GM21360 (cell line): ENCODE measurements around the gene DLGAP3.
"Not testable (repeated sequence)": the region's sequence is repeated elsewhere in the genome, so short reads cannot be mapped to it uniquely, and the experiment has no call there.

Experiments used
- ATAC-seq: cut with Tn5 transposase; IDR thresholded peaks from one replicate; pipeline ENCODE4 v1.9.1; 2021; ENCODE audit warnings: mild to moderate bottlenecking, moderate library complexity; ENCODE audit not compliant: unreplicated experiment

DLGAP3 gene, protein sequence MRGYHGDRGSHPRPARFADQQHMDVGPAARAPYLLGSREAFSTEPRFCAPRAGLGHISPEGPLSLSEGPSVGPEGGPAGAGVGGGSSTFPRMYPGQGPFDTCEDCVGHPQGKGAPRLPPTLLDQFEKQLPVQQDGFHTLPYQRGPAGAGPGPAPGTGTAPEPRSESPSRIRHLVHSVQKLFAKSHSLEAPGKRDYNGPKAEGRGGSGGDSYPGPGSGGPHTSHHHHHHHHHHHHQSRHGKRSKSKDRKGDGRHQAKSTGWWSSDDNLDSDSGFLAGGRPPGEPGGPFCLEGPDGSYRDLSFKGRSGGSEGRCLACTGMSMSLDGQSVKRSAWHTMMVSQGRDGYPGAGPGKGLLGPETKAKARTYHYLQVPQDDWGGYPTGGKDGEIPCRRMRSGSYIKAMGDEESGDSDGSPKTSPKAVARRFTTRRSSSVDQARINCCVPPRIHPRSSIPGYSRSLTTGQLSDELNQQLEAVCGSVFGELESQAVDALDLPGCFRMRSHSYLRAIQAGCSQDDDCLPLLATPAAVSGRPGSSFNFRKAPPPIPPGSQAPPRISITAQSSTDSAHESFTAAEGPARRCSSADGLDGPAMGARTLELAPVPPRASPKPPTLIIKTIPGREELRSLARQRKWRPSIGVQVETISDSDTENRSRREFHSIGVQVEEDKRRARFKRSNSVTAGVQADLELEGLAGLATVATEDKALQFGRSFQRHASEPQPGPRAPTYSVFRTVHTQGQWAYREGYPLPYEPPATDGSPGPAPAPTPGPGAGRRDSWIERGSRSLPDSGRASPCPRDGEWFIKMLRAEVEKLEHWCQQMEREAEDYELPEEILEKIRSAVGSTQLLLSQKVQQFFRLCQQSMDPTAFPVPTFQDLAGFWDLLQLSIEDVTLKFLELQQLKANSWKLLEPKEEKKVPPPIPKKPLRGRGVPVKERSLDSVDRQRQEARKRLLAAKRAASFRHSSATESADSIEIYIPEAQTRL

DNA sequence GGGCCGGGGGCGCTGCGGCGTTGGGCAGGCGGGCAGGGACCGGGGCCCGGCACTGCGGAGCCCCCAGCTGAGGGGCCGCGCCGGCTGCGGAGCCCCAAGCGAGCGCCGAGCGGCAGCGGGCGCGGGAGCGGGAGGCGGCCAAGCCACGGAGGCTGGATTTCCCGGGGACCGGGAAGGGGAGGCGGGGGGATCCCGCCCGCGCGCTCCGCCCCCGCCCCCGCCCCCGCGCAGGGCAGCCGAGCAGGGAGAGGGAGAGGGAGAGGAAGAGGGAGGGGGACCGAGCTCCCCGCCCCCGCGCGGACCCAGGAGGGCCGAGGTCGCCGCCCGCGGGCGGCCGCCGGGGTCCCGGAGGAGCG lies at the start of gene DLGAP3:
Gene DLGAP3 (minus strand): TSS at position 154 of the 356 bp plus-strand sequence. CDS start 24,267 bp downstream, outside the sequence.
- ATAC-seq = no peak

DNA sequence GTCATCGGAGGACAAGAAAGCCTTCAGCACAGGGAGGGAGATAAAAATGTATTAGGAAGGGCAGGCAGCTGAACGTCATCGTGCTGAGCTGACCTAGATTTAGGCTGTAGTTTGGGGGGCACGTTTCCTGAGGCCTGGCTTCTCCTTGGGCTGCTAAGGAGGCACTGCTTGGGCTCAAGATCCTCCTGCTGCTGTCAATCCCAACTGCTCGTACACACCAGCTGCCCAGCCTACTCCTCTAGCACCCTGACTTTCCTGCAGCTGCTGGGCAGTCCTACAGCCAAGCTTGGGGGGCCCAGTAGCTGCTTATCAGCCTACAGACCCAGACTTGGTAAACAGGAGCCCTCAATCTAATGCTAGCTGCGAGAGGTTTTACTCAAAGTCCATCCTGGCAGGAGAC lies 49.5 kb upstream of the DLGAP3 start:
- ATAC-seq = no peak

DNA sequence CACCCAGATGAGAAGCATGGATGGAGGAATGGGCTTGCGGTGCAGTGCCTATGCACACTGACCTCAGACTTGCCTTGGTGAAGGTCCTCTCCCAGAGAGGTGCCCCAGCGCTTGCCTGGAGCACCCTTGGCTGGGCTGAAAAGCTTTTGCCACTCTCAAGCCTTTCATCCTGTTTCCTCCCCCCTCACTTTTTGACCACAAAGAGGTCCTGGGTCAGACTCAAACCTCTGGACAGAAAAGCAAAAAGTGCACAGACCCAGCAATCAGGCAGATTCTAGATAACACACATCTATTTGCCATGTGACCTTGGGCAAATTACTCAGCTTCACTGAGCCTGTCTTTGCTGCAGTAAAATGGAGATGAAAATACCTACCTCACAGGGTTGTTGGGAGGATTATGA lies 48.4 kb upstream of the DLGAP3 start:
- no peak for ATAC-seq

- ATAC-seq = no peak
These were observed 47.7 kb upstream of the DLGAP3 start for GRCh38 chr1:34977210-34977471.

- no peak for ATAC-seq
These were observed 47.1 kb upstream of the DLGAP3 start for GRCh38 chr1:34976384-34977209.

- ATAC-seq = no peak
These were observed 46.3 kb upstream of the DLGAP3 start for GRCh38 chr1:34975771-34976170.

GRCh38 chr1:34975338-34975737 lies 45.9 kb upstream of the DLGAP3 start:
- no peak for ATAC-seq

- no peak for ATAC-seq
These were observed 45.2 kb upstream of the DLGAP3 start for GRCh38 chr1:34974626-34975025.

- no peak for ATAC-seq
These were observed 43.9 kb upstream of the DLGAP3 start for GRCh38 chr1:34973326-34973725.

DNA sequence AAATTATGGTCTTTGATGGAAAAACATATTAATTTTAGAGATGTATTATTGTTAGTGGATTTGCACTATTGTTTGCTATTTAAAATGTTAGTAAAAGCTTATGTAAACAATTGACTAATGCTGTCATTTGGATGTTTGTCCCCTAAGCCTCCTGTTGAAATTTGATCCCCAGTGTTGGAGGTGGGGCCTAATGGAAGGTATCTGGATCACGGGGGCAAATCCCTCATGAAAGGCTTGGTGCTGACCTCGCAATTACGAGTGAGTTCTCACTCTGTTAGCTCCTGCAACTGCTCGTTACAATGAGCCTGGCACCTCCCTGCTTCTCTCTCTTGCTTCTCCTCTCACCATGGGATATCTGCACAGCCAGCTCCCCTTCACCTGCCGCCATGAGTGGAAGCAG lies 41.4 kb upstream of the DLGAP3 start:
- ATAC-seq = no peak

- no peak for ATAC-seq
These were observed 40.8 kb upstream of the DLGAP3 start for GRCh38 chr1:34970220-34970735.

DNA sequence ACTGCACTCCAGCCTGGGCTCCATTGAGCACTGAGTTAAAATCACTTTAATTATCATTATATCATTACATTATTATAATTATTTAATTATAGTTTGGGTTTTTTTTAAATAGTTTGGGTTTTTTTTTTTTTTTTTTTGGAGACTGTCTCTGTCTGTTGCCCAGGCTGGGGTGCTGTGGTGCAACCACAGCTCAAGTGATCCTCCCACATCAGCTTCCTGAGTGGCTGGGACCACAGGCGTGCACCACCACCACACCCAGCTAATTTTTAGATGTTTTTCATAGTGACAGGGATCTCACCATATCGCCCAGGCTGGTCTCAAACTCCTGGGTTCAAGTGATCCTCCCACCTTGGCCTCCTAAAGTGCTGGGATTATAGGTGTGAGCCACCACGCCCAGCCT lies 38.8 kb upstream of the DLGAP3 start:
- not testable (repeated sequence) for ATAC-seq

DNA sequence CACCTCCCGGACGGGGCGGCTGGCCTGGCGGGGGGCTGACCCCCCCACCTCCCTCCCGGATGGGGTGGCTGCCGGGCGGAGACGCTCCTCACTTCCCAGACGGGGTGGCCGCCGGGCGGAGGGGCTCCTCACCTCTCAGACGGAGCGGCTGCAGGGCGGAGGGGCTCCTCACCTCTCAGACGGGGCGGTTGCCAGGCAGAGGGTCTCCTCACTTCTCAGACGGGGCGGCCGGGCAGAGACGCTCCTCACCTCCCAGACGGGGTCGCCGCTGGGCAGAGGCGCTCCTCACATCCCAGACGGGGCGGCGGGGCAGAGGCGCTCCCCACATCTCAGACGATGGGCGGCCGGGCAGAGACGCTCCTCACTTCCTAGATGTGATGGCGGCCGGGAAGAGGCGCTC lies 38.2 kb upstream of the DLGAP3 start:
- ATAC-seq = not testable (repeated sequence)

DNA sequence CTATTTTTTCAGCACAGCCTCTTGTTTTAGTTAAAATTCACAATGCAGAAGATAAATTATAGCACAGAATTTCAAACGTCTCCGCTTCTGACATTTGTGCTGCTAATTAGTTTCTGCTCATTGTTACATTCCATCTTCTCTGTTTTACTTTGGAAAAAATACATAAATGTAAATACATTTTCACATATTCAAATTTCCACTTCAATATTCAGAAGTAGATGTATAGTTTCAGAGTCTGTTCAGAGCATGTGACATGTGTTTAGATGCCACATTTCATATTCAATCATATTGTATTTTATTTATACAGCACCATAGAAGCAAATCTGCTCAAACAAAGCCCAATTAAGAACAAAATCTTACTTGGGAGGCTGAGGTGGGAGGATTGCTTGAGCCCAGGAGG lies 36.1 kb upstream of the DLGAP3 start:
- ATAC-seq = no peak

GRCh38 chr1:34950428-34950827 lies 21.0 kb upstream of the DLGAP3 start:
- no peak for ATAC-seq

- not testable (repeated sequence) for ATAC-seq
These were observed 19.3 kb upstream of the DLGAP3 start for GRCh38 chr1:34948739-34949138.

DNA sequence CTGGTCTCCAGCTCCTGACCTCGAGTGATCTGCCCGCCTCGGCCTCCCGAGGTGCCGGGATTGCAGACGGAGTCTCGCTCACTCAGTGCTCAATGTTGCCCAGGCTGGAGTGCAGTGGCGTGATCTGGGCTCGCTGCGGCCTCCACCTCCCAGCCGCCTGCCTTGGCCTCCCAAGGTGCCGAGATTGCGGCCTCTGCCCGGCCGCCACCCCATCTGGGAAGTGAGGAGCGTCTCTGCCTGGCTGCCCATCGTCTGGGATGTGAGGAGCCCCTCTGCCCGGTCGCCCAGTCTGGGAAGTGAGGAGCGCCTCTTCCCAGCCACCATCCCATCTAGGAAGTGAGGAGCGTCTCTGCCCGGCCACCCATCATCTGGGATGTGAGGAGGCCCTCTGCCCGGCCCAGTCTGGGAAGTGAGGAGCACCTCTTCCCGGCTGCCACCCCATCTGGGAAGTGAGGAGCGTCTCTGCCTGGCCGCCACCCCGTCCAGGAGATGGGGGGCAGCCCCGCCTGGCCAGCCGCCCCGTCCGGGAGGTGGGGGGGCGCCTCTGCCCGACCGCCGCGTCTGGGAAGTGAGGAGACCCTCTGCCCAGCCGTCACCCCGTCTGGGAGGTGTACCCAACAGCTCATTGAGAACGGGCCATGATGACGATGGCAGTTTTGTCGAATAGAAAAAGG lies 18.3 kb upstream of the DLGAP3 start:
- not testable (repeated sequence) for ATAC-seq

- no peak for ATAC-seq
These were observed 16.8 kb upstream of the DLGAP3 start for GRCh38 chr1:34946211-34946610.

DNA sequence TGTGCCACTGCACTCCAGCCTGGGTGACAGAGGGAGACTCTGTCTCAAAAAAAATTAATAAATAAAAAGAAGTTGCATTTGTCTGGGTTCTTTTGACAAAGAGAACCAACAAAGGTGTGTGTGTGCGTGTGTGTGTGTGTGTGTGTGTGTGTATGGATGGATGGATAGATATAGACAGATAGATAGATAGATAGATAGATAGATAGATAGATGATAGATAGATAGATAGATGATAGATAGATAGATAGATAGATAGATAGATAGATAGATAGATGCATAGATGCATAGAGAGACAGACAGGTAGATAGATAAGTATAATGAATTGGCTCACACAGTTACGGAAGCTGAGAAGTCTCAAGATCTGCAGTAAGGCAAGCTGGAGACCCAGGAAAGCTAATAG lies 12.3 kb upstream of the DLGAP3 start:
- not testable (repeated sequence) for ATAC-seq

- ATAC-seq = no peak
These were observed 1.2 kb upstream of the DLGAP3 start for GRCh38 chr1:34930702-34931071.
